HL-60 (cell line): ENCODE results near the gene ELAVL4.

Source experiments
- POLR2AphosphoS5 ChIP-seq: IDR thresholded peaks from 2 replicates; pipeline ENCODE4 v1.6.1; 2012; ENCODE audit warnings: low read depth
- TF ChIP-seq, protein P1 (sequence below): IDR thresholded peaks from one replicate; pipeline ENCODE4 v1.5.1; 2011; ENCODE audit warnings: low read length, control low read depth, inconsistent platforms; ENCODE audit not compliant: insufficient read depth

- TF ChIP-seq, protein P1, sequence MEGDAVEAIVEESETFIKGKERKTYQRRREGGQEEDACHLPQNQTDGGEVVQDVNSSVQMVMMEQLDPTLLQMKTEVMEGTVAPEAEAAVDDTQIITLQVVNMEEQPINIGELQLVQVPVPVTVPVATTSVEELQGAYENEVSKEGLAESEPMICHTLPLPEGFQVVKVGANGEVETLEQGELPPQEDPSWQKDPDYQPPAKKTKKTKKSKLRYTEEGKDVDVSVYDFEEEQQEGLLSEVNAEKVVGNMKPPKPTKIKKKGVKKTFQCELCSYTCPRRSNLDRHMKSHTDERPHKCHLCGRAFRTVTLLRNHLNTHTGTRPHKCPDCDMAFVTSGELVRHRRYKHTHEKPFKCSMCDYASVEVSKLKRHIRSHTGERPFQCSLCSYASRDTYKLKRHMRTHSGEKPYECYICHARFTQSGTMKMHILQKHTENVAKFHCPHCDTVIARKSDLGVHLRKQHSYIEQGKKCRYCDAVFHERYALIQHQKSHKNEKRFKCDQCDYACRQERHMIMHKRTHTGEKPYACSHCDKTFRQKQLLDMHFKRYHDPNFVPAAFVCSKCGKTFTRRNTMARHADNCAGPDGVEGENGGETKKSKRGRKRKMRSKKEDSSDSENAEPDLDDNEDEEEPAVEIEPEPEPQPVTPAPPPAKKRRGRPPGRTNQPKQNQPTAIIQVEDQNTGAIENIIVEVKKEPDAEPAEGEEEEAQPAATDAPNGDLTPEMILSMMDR = no peak
- TF ChIP-seq POLR2AphosphoS5 = no peak
These were observed 128.3 kb downstream of the ELAVL4 start for GRCh38 chr1:50237056-50237455.
